ENCODE measurements around the gene SETD1A. TPM values are rescaled to one million over a fixed set of nuclear protein-coding genes. Genes with fewer than 3 reads are reported as not detected.

Gene SETD1A
- total and polyA plus RNA-seq, 8 donors: 4.4 to 22.2 (median 8.7) TPM

- TF ChIP-seq CTCF (IDR thresholded peaks at IDR 0.05) (no peak), POLR2AphosphoS5 (IDR thresholded peaks at IDR 0.05) (no peak), POLR2A (IDR thresholded peaks at IDR 0.05) (no peak), EP300 (IDR thresholded peaks at IDR 0.05) (no peak)
- H3K36me3 ChIP-seq: no peaks in the 10 kb centered on the region
- intact Hi-C loops (cut with DNase I; ENCODE audit: low total_unique reads): no loop called here
- peaks cover 14 to 19% (median 16%) of the 10 kb centered on the region in 4 donors for H3K4me1 ChIP-seq
- peak overlapping the region; percentile 46 to 59 (median 52) for H3K4me3 ChIP-seq
- DNase-seq: no peak
- H3K27ac ChIP-seq: peak overlapping the region in 4 of 5 donors; percentile 73 to 82 (median 80)
- H3K27me3 ChIP-seq: peaks cover 0 to 27% (median 5%) of the 10 kb centered on the region in 3 donors
- 60 to 73% (median 63%) methylated on average over 14 to 21 of the region's 21 CpGs for WGBS, 5 donors
- H3K9me3 ChIP-seq: no peaks in the 10 kb centered on the region
Observed at GRCh38 chr16:30997725-30998711, 40.5 kb downstream of the SETD1A start.

- H3K27ac ChIP-seq: peak overlapping the region in 2 of 5 donors; percentile 77 to 82
- intact Hi-C loops (cut with DNase I; ENCODE audit: low total_unique reads): no loop called here
- no peaks in the 10 kb centered on the region for H3K9me3 ChIP-seq
- no peaks in the 10 kb centered on the region for H3K36me3 ChIP-seq
- no peak for DNase-seq
- peaks cover 0 to 27% (median 5%) of the 10 kb centered on the region in 3 donors for H3K27me3 ChIP-seq
- TF ChIP-seq POLR2AphosphoS5 (IDR thresholded peaks at IDR 0.05) (no peak), POLR2A (IDR thresholded peaks at IDR 0.05) (no peak), EP300 (IDR thresholded peaks at IDR 0.05) (no peak), CTCF (IDR thresholded peaks at IDR 0.05) (no peak)
- H3K4me3 ChIP-seq: no peak overlapping the region
- 70 to 75% (median 72%) methylated on average over 6 of the region's 6 CpGs for WGBS, 5 donors
- H3K4me1 ChIP-seq: peaks cover 14 to 19% (median 16%) of the 10 kb centered on the region in 4 donors
Observed at GRCh38 chr16:30998852-30999761, 41.6 kb downstream of the SETD1A start.

GRCh38 chr16:31000671-31001382 is 43.3 kb downstream of the SETD1A start:
- peaks cover 0 to 39% (median 5%) of the 10 kb centered on the region in 3 donors for H3K27me3 ChIP-seq
- H3K36me3 ChIP-seq: no peaks in the 10 kb centered on the region
- no peak overlapping the region for H3K27ac ChIP-seq
- 81 to 88% (median 84%) methylated on average over 16 to 19 of the region's 19 CpGs for WGBS, 5 donors
- no peak for DNase-seq
- TF ChIP-seq EP300 (IDR thresholded peaks at IDR 0.05) (no peak), CTCF (IDR thresholded peaks at IDR 0.05) (no peak), POLR2AphosphoS5 (IDR thresholded peaks at IDR 0.05) (no peak), POLR2A (IDR thresholded peaks at IDR 0.05) (no peak)
- no peaks in the 10 kb centered on the region for H3K9me3 ChIP-seq
- intact Hi-C loops (cut with DNase I; ENCODE audit: low total_unique reads): no loop called here
- no peak overlapping the region for H3K4me3 ChIP-seq
- peaks cover 14 to 19% (median 16%) of the 10 kb centered on the region in 4 donors for H3K4me1 ChIP-seq
